Sigmoid colon (tissue), 7 donors: ENCODE measurements around the gene NCOA7. TPM values are rescaled to one million over a fixed set of nuclear protein-coding genes. Genes with fewer than 3 reads are reported as not detected.
A peak's percentile ranks its signal among the peaks of the same experiment; 100 is the strongest.
"Not testable (repeated sequence)": the region's sequence is repeated elsewhere in the genome, so short reads cannot be mapped to it uniquely, and the experiment has no call there.

ENCODE experiments used
- DNase-seq: peaks from one replicate; pipeline ENCODE4 v3.0.0-alpha.2; 2019
- H3K27ac ChIP-seq, 4 donors: fragments of 200-600 bp; sonication (generic); one replicate each; pipeline ENCODE4 v1.5.1; 2016 to 2019; ENCODE audit warnings: mild to moderate bottlenecking in 1 of 4
- H3K27me3 ChIP-seq, 3 donors: fragments of 200-600 bp; sonication (generic); one replicate each; pipeline ENCODE4 v1.5.1; 2019; ENCODE audit warnings: mild to moderate bottlenecking in 1 of 3
- H3K36me3 ChIP-seq, 4 donors: fragments of 200-600 bp; sonication (generic); one replicate each; pipeline ENCODE4 v1.5.1; 2016 to 2019
- H3K4me1 ChIP-seq, 4 donors: fragments of 200-600 bp; sonication (generic); one replicate each; pipeline ENCODE4 v1.5.1; 2017 to 2019
- H3K4me3 ChIP-seq, 4 donors: fragments of 200-600 bp; sonication (generic); one replicate each; pipeline ENCODE4 v1.5.1; 2017 to 2019; ENCODE audit warnings: mild to moderate bottlenecking in 2 of 4, moderate library complexity in 1 of 4
- H3K9me3 ChIP-seq, 4 donors: fragments of 200-600 bp in 3 of 4; sonication (generic) in 3 of 4; one replicate each; pipeline versions ENCODE4 v1.5.1 to v1.6.1; 2013 to 2019
- EP300 ChIP-seq, 4 donors: sonication (generic); formaldehyde crosslinking; IDR thresholded peaks; one replicate each; pipeline ENCODE4 v1.6.1; 2017; ENCODE audit warnings: antibody characterized with exemption in 4 of 4
- POLR2A ChIP-seq, 2 donors: fragments of 450-650 bp; IDR thresholded peaks; one replicate each; pipeline ENCODE4 v1.6.1; 2016; ENCODE audit warnings: antibody characterized with exemption in 2 of 2, mild to moderate bottlenecking in 2 of 2, moderate library complexity in 2 of 2
- POLR2AphosphoS5 ChIP-seq, 4 donors: sonication (generic); formaldehyde crosslinking; IDR thresholded peaks; one replicate each; pipeline ENCODE4 v1.6.1; 2017; ENCODE audit warnings: antibody characterized with exemption in 4 of 4
- WGBS, 2 donors: extraction: QIAGEN DNeasy Blood & Tissue Kit; methylation state at CpG; one replicate each; pipeline ENCODE4 v1.1.7; 2013; 5-methylcytosine and 5-hydroxymethylcytosine counted together
- intact Hi-C: fragments of 100-400 bp; cut with DNase I; formaldehyde crosslinking; loops from one replicate; pipeline ENCODE4 v1.15.1; 2023
- polyA plus RNA-seq, 3 donors: library from polyadenylated mRNA; stranded (reverse); fragments of 200-250 nt; gene quantifications; one replicate each; pipeline ENCODE4 v1.2.3, GENCODE V29; 2013
- total RNA-seq, 4 donors: library from RNA; depleted of rRNA; stranded (reverse); fragments of >200 nt; gene quantifications; one replicate each; pipeline ENCODE4 v1.1.0, GENCODE V29; 2016
- TF ChIP-seq, protein P1 (sequence below), 4 experiments: fragments of 450-650 bp in 3 of 4; fragments of 200-600 bp in 1 of 4; IDR thresholded peaks; one replicate each; pipeline ENCODE4 v1.5.1; 2016 to 2019; ENCODE audit warnings: antibody characterized with exemption in 4 of 4, mild to moderate bottlenecking in 3 of 4, moderate library complexity in 2 of 4
- donor health status: healthy with polysubstance abuse.
- donor health status: Bipolar disorder and iron deficiency.
- donor health status: healthy.

Gene NCOA7
- total and polyA plus RNA-seq, 7 donors = 15.6 to 48.3 (median 27.5) TPM

- Histone ChIP-seq H3K27me3 (no peaks in the 10 kb centered on the region), H3K36me3 (peaks cover 0 to 12% (median 0%) of the 10 kb centered on the region in 4 donors), H3K27ac (no peak overlapping the region), H3K9me3 (no peaks in the 10 kb centered on the region), H3K4me1 (no peaks in the 10 kb centered on the region), H3K4me3 (no peak overlapping the region)
- DNase-seq = no peak
- intact Hi-C loops = no loop called here
- WGBS, 2 donors = 71 to 75% methylated on average over 5 of the region's 5 CpGs
- TF ChIP-seq, protein P1, sequence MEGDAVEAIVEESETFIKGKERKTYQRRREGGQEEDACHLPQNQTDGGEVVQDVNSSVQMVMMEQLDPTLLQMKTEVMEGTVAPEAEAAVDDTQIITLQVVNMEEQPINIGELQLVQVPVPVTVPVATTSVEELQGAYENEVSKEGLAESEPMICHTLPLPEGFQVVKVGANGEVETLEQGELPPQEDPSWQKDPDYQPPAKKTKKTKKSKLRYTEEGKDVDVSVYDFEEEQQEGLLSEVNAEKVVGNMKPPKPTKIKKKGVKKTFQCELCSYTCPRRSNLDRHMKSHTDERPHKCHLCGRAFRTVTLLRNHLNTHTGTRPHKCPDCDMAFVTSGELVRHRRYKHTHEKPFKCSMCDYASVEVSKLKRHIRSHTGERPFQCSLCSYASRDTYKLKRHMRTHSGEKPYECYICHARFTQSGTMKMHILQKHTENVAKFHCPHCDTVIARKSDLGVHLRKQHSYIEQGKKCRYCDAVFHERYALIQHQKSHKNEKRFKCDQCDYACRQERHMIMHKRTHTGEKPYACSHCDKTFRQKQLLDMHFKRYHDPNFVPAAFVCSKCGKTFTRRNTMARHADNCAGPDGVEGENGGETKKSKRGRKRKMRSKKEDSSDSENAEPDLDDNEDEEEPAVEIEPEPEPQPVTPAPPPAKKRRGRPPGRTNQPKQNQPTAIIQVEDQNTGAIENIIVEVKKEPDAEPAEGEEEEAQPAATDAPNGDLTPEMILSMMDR (IDR thresholded peaks at IDR 0.05) = peak in 3 of 4 experiments; percentile 20 to 32 (median 31)
- no peak for TF ChIP-seq EP300 (IDR thresholded peaks at IDR 0.05)
These were observed 115.6 kb downstream of the NCOA7 start for GRCh38 chr6:125906158-125906998.

DNA sequence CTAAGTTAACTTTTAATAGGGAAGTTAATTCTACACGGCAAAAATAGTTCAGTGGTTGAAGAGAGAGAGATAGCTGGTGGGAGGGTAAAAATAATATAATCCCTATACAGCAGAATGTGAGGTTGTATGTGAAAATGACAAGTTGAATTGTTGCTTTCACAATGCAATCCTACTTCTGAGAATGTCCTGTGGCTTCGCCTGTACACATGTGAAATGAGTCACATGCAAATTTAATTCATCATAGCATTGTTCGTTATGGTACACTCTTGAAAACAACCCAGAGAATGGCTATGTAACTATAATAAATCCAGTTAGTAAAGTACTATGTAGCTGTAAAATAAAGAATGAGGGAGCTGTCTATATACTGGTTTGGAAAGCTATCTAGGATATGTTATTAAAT, 119.8 kb downstream of the NCOA7 start:
- Histone ChIP-seq H3K27me3 (no peaks in the 10 kb centered on the region), H3K36me3 (peaks cover 0 to 12% (median 3%) of the 10 kb centered on the region in 4 donors), H3K9me3 (no peaks in the 10 kb centered on the region), H3K27ac (no peak overlapping the region), H3K4me3 (no peak overlapping the region), H3K4me1 (no peaks in the 10 kb centered on the region)
- no peak for TF ChIP-seq POLR2AphosphoS5 (IDR thresholded peaks at IDR 0.05)
- TF ChIP-seq EP300 (IDR thresholded peaks at IDR 0.05) = no peak
- TF ChIP-seq, protein P1 (IDR thresholded peaks at IDR 0.05) = no peak
- TF ChIP-seq POLR2A (IDR thresholded peaks at IDR 0.05) = no peak
- intact Hi-C loops = no loop called here
- 6 to 44% methylated on average over 3 of the region's 3 CpGs for WGBS, 2 donors
- DNase-seq = no peak

GRCh38 chr6:125911051-125911451, 120.3 kb downstream of the NCOA7 start:
- DNase-seq, H3K9me3 ChIP-seq, H3K27ac ChIP-seq, H3K27me3 ChIP-seq, H3K4me3 ChIP-seq, H3K4me1 ChIP-seq, intact Hi-C loops: not testable (repeated sequence)
- 21 to 66% methylated on average over 4 of the region's 4 CpGs for WGBS, 2 donors
- H3K36me3 ChIP-seq = peaks cover 0 to 18% (median 7%) of the 10 kb centered on the region in 4 donors

DNA sequence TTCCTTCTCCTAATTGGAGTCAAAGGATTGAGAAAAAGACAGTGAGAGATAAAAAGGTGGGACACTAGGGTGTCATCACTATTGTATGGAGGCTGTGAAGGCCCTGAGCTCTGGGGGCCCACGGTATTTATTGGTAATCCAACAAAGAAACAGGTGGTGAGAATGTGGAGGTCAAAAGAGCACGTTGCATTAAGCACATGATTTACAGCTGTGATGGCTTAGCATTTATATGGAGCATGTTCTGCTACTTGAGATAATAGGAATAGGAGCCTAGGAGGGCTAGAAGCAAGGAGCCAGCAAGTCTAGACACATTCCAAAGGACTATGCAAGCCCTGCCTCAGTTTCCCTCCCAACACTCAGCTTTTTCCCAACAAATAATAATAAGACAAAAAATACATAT, 121.7 kb downstream of the NCOA7 start:
- intact Hi-C loops, H3K4me3 ChIP-seq, DNase-seq, H3K27ac ChIP-seq, H3K4me1 ChIP-seq, H3K9me3 ChIP-seq, H3K27me3 ChIP-seq: not testable (repeated sequence)
- WGBS, 2 donors = 41 to 60% methylated on average over 2 of the region's 2 CpGs
- H3K36me3 ChIP-seq = peaks cover 0 to 31% (median 13%) of the 10 kb centered on the region in 4 donors

DNA sequence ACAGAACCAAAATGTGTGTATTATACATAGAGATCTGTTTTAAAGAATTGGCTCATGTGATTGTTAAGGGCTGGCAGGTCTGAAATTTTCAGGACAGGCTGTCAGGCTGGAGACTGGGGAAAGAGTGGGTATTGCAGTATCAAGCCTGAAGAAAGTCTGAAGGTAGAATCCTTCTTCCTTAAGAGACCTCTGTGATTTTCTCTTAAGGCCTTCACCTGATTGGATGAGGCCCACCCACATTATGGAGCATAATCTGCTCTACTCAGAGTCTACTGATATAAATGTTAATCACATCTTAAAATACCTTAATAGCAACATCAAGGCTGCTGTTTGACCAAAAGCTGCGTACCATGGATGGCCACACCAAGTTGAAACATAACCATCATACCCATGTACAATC, 122.4 kb downstream of the NCOA7 start:
- no peaks in the 10 kb centered on the region for H3K9me3 ChIP-seq
- peaks cover 0 to 38% (median 13%) of the 10 kb centered on the region in 4 donors for H3K36me3 ChIP-seq
- no peaks in the 10 kb centered on the region for H3K4me1 ChIP-seq
- no peaks in the 10 kb centered on the region for H3K27me3 ChIP-seq
- DNase-seq = no peak
- no peak overlapping the region for H3K4me3 ChIP-seq
- H3K27ac ChIP-seq = no peak overlapping the region
- 92 to 95% methylated on average over 1 of the region's 1 CpG for WGBS, 2 donors
- no peak for TF ChIP-seq EP300 (IDR thresholded peaks at IDR 0.05)
- TF ChIP-seq, protein P1 (IDR thresholded peaks at IDR 0.05) = no peak
- no peak for TF ChIP-seq POLR2AphosphoS5 (IDR thresholded peaks at IDR 0.05)
- no peak for TF ChIP-seq POLR2A (IDR thresholded peaks at IDR 0.05)
- intact Hi-C loops = no loop called here
